ENCODE data around the gene ABLIM2. TPM values are rescaled to one million over a fixed set of nuclear protein-coding genes. Genes with fewer than 3 reads are reported as not detected.

The ABLIM2 gene
- total and polyA plus RNA-seq, 2 of the 8 experiments (the other 6 are each of a cell fraction or from before 2014, with no cell fraction given), result 2.8 to 3.0 TPM

DNA sequence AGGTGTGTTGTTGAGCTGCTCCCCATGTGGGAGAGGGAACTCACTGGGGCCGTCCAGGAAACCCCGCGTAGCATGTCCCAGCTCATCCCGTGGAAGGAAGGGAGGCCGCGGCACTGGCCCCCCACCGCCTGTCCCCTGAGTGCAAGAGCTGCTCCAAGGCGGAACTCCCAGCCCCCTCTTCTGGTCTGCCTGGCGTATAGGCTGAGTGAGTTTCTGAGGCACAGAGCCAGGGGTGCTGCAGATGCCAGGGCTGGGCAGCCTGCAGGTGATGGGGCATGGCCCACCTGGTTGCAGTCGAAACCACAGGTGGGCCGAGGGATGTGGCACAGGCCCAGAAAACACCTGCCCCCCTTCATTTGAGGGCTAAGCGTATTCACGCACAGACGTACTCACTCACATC, 49.6 kb downstream of the ABLIM2 start:
- Histone ChIP-seq H3K4me1 (replicated peaks in 1 of 4; ENCODE audit: control insufficient read depth in 3 of 4, insufficient read depth in 4 of 4, low read length in 3 of 4) (peaks cover 18 to 39% (median 24%) of the 10 kb centered on the region in 4 experiments), H3K9me3 (ENCODE audit: insufficient read depth in 2 of 2, low read depth in 1 of 2, low read length in 1 of 2) (0 out of 4 replicates have a peak, but pooled peaks cover 0 to 4% of the 10 kb centered on the region in 2 experiments), H3K4me3 (ENCODE audit: extremely low read depth in 1 of 4, insufficient read depth in 2 of 4, low read depth in 3 of 4, low read length in 4 of 4) (no peak overlapping the region), H4K5ac (ENCODE audit: insufficient read length, low read depth, low read length) (no peak overlapping the region), H2BK5ac (ENCODE audit: low read depth, low read length) (0 out of 2 replicates have a peak overlapping the region, but pooled peaks have one; percentile 39), H2BK15ac (ENCODE audit: low read length) (no peak overlapping the region), H2AFZ (ENCODE audit: low read length) (no peak overlapping the region), H4K8ac (ENCODE audit: extremely low read depth, insufficient read depth, low read length) (peak overlapping the region; percentile 28; the same call in 1 of the 2 replicates), H3K79me1 (ENCODE audit: low read depth, low read length) (no peaks in the 10 kb centered on the region), H2AK5ac (ENCODE audit: low read depth, low read length) (peak overlapping the region; percentile 93), H3K56ac (replicated peaks; ENCODE audit: insufficient read length, low read depth, low read length) (no peak overlapping the region), H3K27ac (ENCODE audit: low read depth, low read length) (no peak overlapping the region), H2BK12ac (ENCODE audit: low read depth, low read length) (peak overlapping the region; percentile 87; the same call in 1 of the 2 replicates), H3K79me2 (ENCODE audit: control insufficient read depth in 1 of 2, insufficient read depth in 2 of 2, low read length in 2 of 2) (no peaks in the 10 kb centered on the region), H3K4me2 (ENCODE audit: insufficient read depth in 1 of 2, low read depth in 2 of 2, low read length in 2 of 2) (no peak overlapping the region), H4K20me1 (replicated peaks in 1 of 2; ENCODE audit: control insufficient read depth in 1 of 2, insufficient read depth in 2 of 2, low read length in 2 of 2) (no peaks in the 10 kb centered on the region), H3K27me3 (replicated peaks in 1 of 4; ENCODE audit: control insufficient read depth in 3 of 4, extremely low read depth in 1 of 4, insufficient read depth in 3 of 4, low read length in 3 of 4) (no peaks in the 10 kb centered on the region), H3K9ac (replicated peaks in 1 of 4; ENCODE audit: extremely low read depth in 1 of 4, low read depth in 3 of 4, low read length in 3 of 4) (no peak overlapping the region), H3K36me3 (ENCODE audit: control insufficient read depth in 2 of 4, insufficient read depth in 4 of 4, low read length in 3 of 4) (no peaks in the 10 kb centered on the region), H3K4ac (replicated peaks; ENCODE audit: insufficient read length, low read depth, low read length) (no peak overlapping the region), H3K23me2 (ENCODE audit: low read depth, low read length) (no peaks in the 10 kb centered on the region), H2BK120ac (replicated peaks; ENCODE audit: low read depth, low read length) (no peak overlapping the region), H4K91ac (replicated peaks; ENCODE audit: insufficient read length, low read length) (peak overlapping the region; percentile 58), H2BK20ac (ENCODE audit: low read length) (no peak overlapping the region), H3K18ac (ENCODE audit: extremely low read depth, low read length) (0 out of 2 replicates have a peak overlapping the region, but pooled peaks have one; percentile 28), H3K14ac (ENCODE audit: insufficient read length) (no peak overlapping the region), H3K23ac (ENCODE audit: insufficient read length) (no peak overlapping the region)
- WGBS, 2 experiments (ENCODE audit: extremely low coverage in 1 of 2, insufficient coverage in 1 of 2, insufficient read length in 1 of 2, insufficient replicate concordance in 2 of 2, low coverage in 1 of 2, low lambda C conversion rate in 2 of 2, missing lambda C conversion rate in 1 of 2), result 89% methylated on average over 7 of the region's 14 CpGs; no CpG with 5 or more reads in 1 of the 2 experiments
- DNase-seq (ENCODE audit: low read depth in 1 of 2, low spot score in 2 of 2), result no peak
- ChIA-PET CTCF (ENCODE audit: partially characterized antibody) (interaction anchor here (1.2 to 3.7 kb wide), 9 partner anchors 11 to 122 kb away, joined by 3 to 22 read pairs (median 8); no protein-coding TSS in a partner anchor), POLR2A (ENCODE audit: partially characterized antibody) (interaction anchor here (1.3 to 1.7 kb wide), 3 partner anchors 9 to 34 kb away, joined by 3 to 4 read pairs (median 3); no protein-coding TSS in a partner anchor)
- TF ChIP-seq RAD21 (IDR thresholded peaks at IDR 0.05 in 1 of 2, conservative IDR thresholded peaks at IDR 0.05 in 1 of 2; ENCODE audit: low read depth in 2 of 2, low read length in 2 of 2) (0 out of 4 replicates have a peak, but pooled peaks of 1 of the 2 experiments have one; percentile 13), EZH2 (IDR thresholded peaks at IDR 0.05; ENCODE audit: low read depth, low read length, severe bottlenecking) (no peak)
- TF ChIP-seq, protein P1, sequence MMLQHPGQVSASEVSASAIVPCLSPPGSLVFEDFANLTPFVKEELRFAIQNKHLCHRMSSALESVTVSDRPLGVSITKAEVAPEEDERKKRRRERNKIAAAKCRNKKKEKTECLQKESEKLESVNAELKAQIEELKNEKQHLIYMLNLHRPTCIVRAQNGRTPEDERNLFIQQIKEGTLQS (IDR thresholded peaks at IDR 0.05; ENCODE audit: insufficient read depth, low read depth, low read length), result no peak
- FAIRE-seq, result no peak

Measured in H1 (cell line).